Measurements from ENCODE around the gene MLLT3.

DNA sequence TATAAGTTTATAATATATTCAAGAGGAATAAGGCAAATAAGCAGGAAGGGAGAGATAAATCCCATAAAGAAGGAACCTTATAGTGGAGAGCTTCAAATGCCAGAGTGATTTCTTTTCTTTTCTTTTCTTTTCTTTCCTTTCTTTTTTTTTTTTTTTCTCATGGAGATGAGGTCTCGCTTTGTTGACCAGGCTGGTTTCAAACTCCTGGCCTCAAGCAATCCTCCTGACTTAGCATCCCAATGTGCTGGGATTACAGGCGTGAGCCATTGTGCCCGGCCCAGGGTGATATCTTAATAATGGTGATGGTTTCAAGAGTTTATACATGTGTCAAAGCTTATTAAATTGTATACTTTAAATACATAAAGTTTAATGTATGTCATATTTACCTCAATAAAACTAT lies 42.2 kb upstream of the MLLT3 start:
- no peak for TF ChIP-seq POLR2A (IDR thresholded peaks at IDR 0.05)
- TF ChIP-seq, protein P1, sequence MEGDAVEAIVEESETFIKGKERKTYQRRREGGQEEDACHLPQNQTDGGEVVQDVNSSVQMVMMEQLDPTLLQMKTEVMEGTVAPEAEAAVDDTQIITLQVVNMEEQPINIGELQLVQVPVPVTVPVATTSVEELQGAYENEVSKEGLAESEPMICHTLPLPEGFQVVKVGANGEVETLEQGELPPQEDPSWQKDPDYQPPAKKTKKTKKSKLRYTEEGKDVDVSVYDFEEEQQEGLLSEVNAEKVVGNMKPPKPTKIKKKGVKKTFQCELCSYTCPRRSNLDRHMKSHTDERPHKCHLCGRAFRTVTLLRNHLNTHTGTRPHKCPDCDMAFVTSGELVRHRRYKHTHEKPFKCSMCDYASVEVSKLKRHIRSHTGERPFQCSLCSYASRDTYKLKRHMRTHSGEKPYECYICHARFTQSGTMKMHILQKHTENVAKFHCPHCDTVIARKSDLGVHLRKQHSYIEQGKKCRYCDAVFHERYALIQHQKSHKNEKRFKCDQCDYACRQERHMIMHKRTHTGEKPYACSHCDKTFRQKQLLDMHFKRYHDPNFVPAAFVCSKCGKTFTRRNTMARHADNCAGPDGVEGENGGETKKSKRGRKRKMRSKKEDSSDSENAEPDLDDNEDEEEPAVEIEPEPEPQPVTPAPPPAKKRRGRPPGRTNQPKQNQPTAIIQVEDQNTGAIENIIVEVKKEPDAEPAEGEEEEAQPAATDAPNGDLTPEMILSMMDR (IDR thresholded peaks at IDR 0.05) = no peak

Measured in right lobe of liver (tissue), 4 donors.